SK-N-SH (cell line): ENCODE data around the gene ARHGAP26. TPM values are rescaled to one million over a fixed set of nuclear protein-coding genes. Genes with fewer than 3 reads are reported as not detected.

Experiments
- CTCF ChIP-seq: fragments of 200-600 bp; sonication (generic); IDR thresholded peaks from 2 replicates; pipeline ENCODE4 v1.6.1; 2017; ENCODE audit warnings: antibody characterized with exemption, mild to moderate bottlenecking, moderate library complexity
- ELF1 ChIP-seq: IDR thresholded peaks from 2 replicates; pipeline ENCODE4 v1.4.0; 2012
- EZH2phosphoT487 ChIP-seq: fragments of 200-600 bp; sonication (generic); IDR thresholded peaks from 2 replicates; pipeline ENCODE4 v1.6.1; 2017; ENCODE audit warnings: low read depth, mixed run types, mild to moderate bottlenecking, antibody characterized with exemption, moderate library complexity, borderline replicate concordance
- FOXJ3 ChIP-seq: sonication (generic); formaldehyde crosslinking; IDR thresholded peaks from 2 replicates; pipeline ENCODE4 v1.5.1; 2020; ENCODE audit warnings: mild to moderate bottlenecking, missing genetic modification reagents
- FOXM1 ChIP-seq: IDR thresholded peaks from 2 replicates; pipeline ENCODE4 v1.4.0; 2012; ENCODE audit warnings: low read depth, mild to moderate bottlenecking
- JUND ChIP-seq: IDR thresholded peaks from 2 replicates; pipeline ENCODE4 v1.4.0; 2012
- MAX ChIP-seq: IDR thresholded peaks from 2 replicates; pipeline ENCODE4 v1.4.0; 2012; ENCODE audit warnings: low read depth
- MEF2A ChIP-seq: IDR thresholded peaks from 2 replicates; pipeline ENCODE4 v1.4.0; 2012; ENCODE audit warnings: low read depth, borderline replicate concordance
- MXI1 ChIP-seq: IDR thresholded peaks from 2 replicates; pipeline ENCODE4 v1.6.1; 2012; ENCODE audit warnings: mild to moderate bottlenecking, low read depth, low read length, improper control_type of control experiment
- PBX3 ChIP-seq: IDR thresholded peaks from 2 replicates; pipeline ENCODE4; 2012
- RXRA ChIP-seq: IDR thresholded peaks from 2 replicates; pipeline ENCODE4 v1.4.0; 2012; ENCODE audit warnings: low read depth, mild to moderate bottlenecking, borderline replicate concordance
- SIN3A ChIP-seq: IDR thresholded peaks from 2 replicates; pipeline ENCODE4 v1.6.1; 2012; ENCODE audit warnings: low read depth, mild to moderate bottlenecking, low read length, moderate library complexity, borderline replicate concordance
- SMC3 ChIP-seq: IDR thresholded peaks from 2 replicates; pipeline ENCODE4 v1.6.1; 2012; ENCODE audit warnings: low read depth, low read length, improper control_type of control experiment
- USF1 ChIP-seq: IDR thresholded peaks from 2 replicates; pipeline ENCODE4 v1.4.0; 2012; ENCODE audit warnings: low read depth, borderline replicate concordance
- YY1 ChIP-seq: IDR thresholded peaks from 2 replicates; pipeline ENCODE4 v1.4.0; 2012; ENCODE audit warnings: low read depth, mild to moderate bottlenecking
- ZBTB33 ChIP-seq: IDR thresholded peaks from 2 replicates; pipeline ENCODE4 v1.4.0; 2012; ENCODE audit warnings: low read depth, borderline replicate concordance
- polyA plus RNA-seq, 3 experiments: library from polyadenylated mRNA; depleted of rRNA; stranded (reverse); fragments of >200 nt; gene quantifications; 2 replicates each; pipeline ENCODE4 v1.2.3, GENCODE V29; 2012

The ARHGAP26 gene
- polyA plus RNA-seq, 1 of the 3 experiments (the other 2 are of a cell fraction) = 6.1 TPM

GRCh38 chr5:142779163-142779840 is 9.1 kb downstream of the ARHGAP26 start (continued):
- TF ChIP-seq ZBTB33 (peak; percentile 39; the same call in 1 of the 2 replicates), YY1 (no peak), FOXM1 (no peak), EZH2phosphoT487 (no peak), FOXJ3 (CRISPR knock-in tag) (no peak), SIN3A (peak; percentile 95), MXI1 (peak; percentile 77), ELF1 (no peak), JUND (peak; percentile 68), MAX (peak; percentile 44; the same call in 1 of the 2 replicates), PBX3 (peak; percentile 95), SMC3 (no peak), CTCF (no peak), MEF2A (peak; percentile 98), USF1 (no peak), RXRA (0 out of 2 replicates have a peak, but pooled peaks have one; percentile 62)
